ENCODE measurements around the gene S1PR3. TPM values are rescaled to one million over a fixed set of nuclear protein-coding genes. Genes with fewer than 3 reads are reported as not detected.

The S1PR3 gene
- total and polyA plus RNA-seq, 4 donors = 21.2 to 33.2 (median 23.8) TPM

- Histone ChIP-seq H3K4me1 (ENCODE audit: control insufficient read depth, insufficient read depth, low read length) (peaks cover 66% of the 10 kb centered on the region), H3K27me3 (ENCODE audit: control insufficient read depth, insufficient read depth, low read length) (peaks cover 9% of the 10 kb centered on the region), H3K9me3 (ENCODE audit: control insufficient read depth, insufficient read depth, low read length) (no peaks in the 10 kb centered on the region), H3K27ac (ENCODE audit: low read depth, low read length) (peak overlapping the region; percentile 25), H3K4me3 (ENCODE audit: low read depth, low read length) (no peak overlapping the region), H3K36me3 (ENCODE audit: control insufficient read depth, insufficient read depth, low read length) (peaks cover 5% of the 10 kb centered on the region)
- WGBS (ENCODE audit: insufficient coverage) = 87% methylated on average over 13 of the region's 14 CpGs
- DNase-seq (ENCODE audit: low read depth in 4 of 6, low spot score in 6 of 6) = no peak
Measured at GRCh38 chr9:88996046-88996920, 5.0 kb downstream of the S1PR3 start.

GRCh38 chr9:88996921-88997235 is 5.6 kb downstream of the S1PR3 start:
- H3K27me3 ChIP-seq (ENCODE audit: control insufficient read depth, insufficient read depth, low read length) = peaks cover 9% of the 10 kb centered on the region
- WGBS (ENCODE audit: insufficient coverage) = 89% methylated on average over 1 of the region's 4 CpGs
- H3K36me3 ChIP-seq (ENCODE audit: control insufficient read depth, insufficient read depth, low read length) = peaks cover 11% of the 10 kb centered on the region
- peak overlapping the region; percentile 25 for H3K27ac ChIP-seq (ENCODE audit: low read depth, low read length)
- H3K4me1 ChIP-seq (ENCODE audit: control insufficient read depth, insufficient read depth, low read length) = peaks cover 68% of the 10 kb centered on the region
- no peaks in the 10 kb centered on the region for H3K9me3 ChIP-seq (ENCODE audit: control insufficient read depth, insufficient read depth, low read length)
- DNase-seq (ENCODE audit: low read depth in 4 of 6, low spot score in 6 of 6) = peak in 1 of 6 donors; percentile 65
- no peak overlapping the region for H3K4me3 ChIP-seq (ENCODE audit: low read depth, low read length)

GRCh38 chr9:88997646-88998045 is 6.4 kb downstream of the S1PR3 start:
- peaks cover 5% of the 10 kb centered on the region for H3K27me3 ChIP-seq (ENCODE audit: control insufficient read depth, insufficient read depth, low read length)
- 67% methylated on average over 8 of the region's 8 CpGs for WGBS (ENCODE audit: insufficient coverage)
- H3K9me3 ChIP-seq (ENCODE audit: control insufficient read depth, insufficient read depth, low read length) = no peaks in the 10 kb centered on the region
- H3K36me3 ChIP-seq (ENCODE audit: control insufficient read depth, insufficient read depth, low read length) = peaks cover 14% of the 10 kb centered on the region
- peaks cover 66% of the 10 kb centered on the region for H3K4me1 ChIP-seq (ENCODE audit: control insufficient read depth, insufficient read depth, low read length)
- no peak overlapping the region for H3K4me3 ChIP-seq (ENCODE audit: low read depth, low read length)
- DNase-seq (ENCODE audit: low read depth in 4 of 6, low spot score in 6 of 6) = peak in 1 of 6 donors; percentile 38
- no peak overlapping the region for H3K27ac ChIP-seq (ENCODE audit: low read depth, low read length)

DNA sequence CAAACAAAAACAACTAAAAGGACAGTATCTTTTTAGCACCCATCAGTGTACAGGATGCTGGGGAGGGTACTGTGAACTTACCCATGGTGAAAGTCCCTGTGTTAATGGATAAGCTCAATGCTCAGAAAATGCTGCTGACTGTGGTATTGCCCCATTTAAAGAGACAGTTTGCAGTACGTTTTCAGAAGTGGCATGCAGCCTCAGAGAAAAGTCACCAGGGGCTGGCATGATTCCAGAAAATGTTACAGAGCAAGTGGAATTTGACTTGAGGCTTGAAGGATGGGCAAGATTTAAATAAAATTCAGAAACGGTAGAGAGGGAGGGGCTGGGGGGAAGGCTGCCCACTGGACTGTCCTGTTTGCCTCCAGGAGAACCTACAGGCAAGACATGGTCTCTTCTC is 7.2 kb downstream of the S1PR3 start:
- Histone ChIP-seq H3K36me3 (ENCODE audit: control insufficient read depth, insufficient read depth, low read length) (peaks cover 14% of the 10 kb centered on the region), H3K4me1 (ENCODE audit: control insufficient read depth, insufficient read depth, low read length) (peaks cover 66% of the 10 kb centered on the region), H3K4me3 (ENCODE audit: low read depth, low read length) (no peak overlapping the region), H3K27me3 (ENCODE audit: control insufficient read depth, insufficient read depth, low read length) (peaks cover 5% of the 10 kb centered on the region), H3K27ac (ENCODE audit: low read depth, low read length) (peak overlapping the region; percentile 78), H3K9me3 (ENCODE audit: control insufficient read depth, insufficient read depth, low read length) (no peaks in the 10 kb centered on the region)
- WGBS (ENCODE audit: insufficient coverage) = 20% methylated on average over 2 of the region's 2 CpGs
- DNase-seq (ENCODE audit: low read depth in 4 of 6, low spot score in 6 of 6) = peak in 1 of 6 donors; percentile 58

GRCh38 chr9:88998911-88999310 is 7.6 kb downstream of the S1PR3 start:
- Histone ChIP-seq H3K27me3 (ENCODE audit: control insufficient read depth, insufficient read depth, low read length) (peaks cover 2% of the 10 kb centered on the region), H3K36me3 (ENCODE audit: control insufficient read depth, insufficient read depth, low read length) (peaks cover 14% of the 10 kb centered on the region), H3K4me1 (ENCODE audit: control insufficient read depth, insufficient read depth, low read length) (peaks cover 62% of the 10 kb centered on the region), H3K9me3 (ENCODE audit: control insufficient read depth, insufficient read depth, low read length) (no peaks in the 10 kb centered on the region), H3K4me3 (ENCODE audit: low read depth, low read length) (no peak overlapping the region), H3K27ac (ENCODE audit: low read depth, low read length) (peak overlapping the region; percentile 78)
- peak in 2 of 6 donors; percentile 52 to 84 for DNase-seq (ENCODE audit: low read depth in 4 of 6, low spot score in 6 of 6)
- 34% methylated on average over 6 of the region's 9 CpGs for WGBS (ENCODE audit: insufficient coverage)

GRCh38 chr9:89000371-89000781 is 9.1 kb downstream of the S1PR3 start:
- DNase-seq (ENCODE audit: low read depth in 4 of 6, low spot score in 6 of 6) = peak in 2 of 6 donors; percentile 18 to 60
- H3K9me3 ChIP-seq (ENCODE audit: control insufficient read depth, insufficient read depth, low read length) = no peaks in the 10 kb centered on the region
- 45% methylated on average over 9 of the region's 9 CpGs for WGBS (ENCODE audit: insufficient coverage)
- H3K4me3 ChIP-seq (ENCODE audit: low read depth, low read length) = no peak overlapping the region
- no peaks in the 10 kb centered on the region for H3K27me3 ChIP-seq (ENCODE audit: control insufficient read depth, insufficient read depth, low read length)
- peaks cover 14% of the 10 kb centered on the region for H3K36me3 ChIP-seq (ENCODE audit: control insufficient read depth, insufficient read depth, low read length)
- peak overlapping the region; percentile 26 for H3K27ac ChIP-seq (ENCODE audit: low read depth, low read length)
- H3K4me1 ChIP-seq (ENCODE audit: control insufficient read depth, insufficient read depth, low read length) = peaks cover 53% of the 10 kb centered on the region

GRCh38 chr9:89000973-89001916 is 10.0 kb downstream of the S1PR3 start:
- Histone ChIP-seq H3K4me3 (ENCODE audit: low read depth, low read length) (no peak overlapping the region), H3K9me3 (ENCODE audit: control insufficient read depth, insufficient read depth, low read length) (no peaks in the 10 kb centered on the region), H3K27ac (ENCODE audit: low read depth, low read length) (peak overlapping the region; percentile 26), H3K36me3 (ENCODE audit: control insufficient read depth, insufficient read depth, low read length) (peaks cover 14% of the 10 kb centered on the region), H3K4me1 (ENCODE audit: control insufficient read depth, insufficient read depth, low read length) (peaks cover 56% of the 10 kb centered on the region), H3K27me3 (ENCODE audit: control insufficient read depth, insufficient read depth, low read length) (no peaks in the 10 kb centered on the region)
- DNase-seq (ENCODE audit: low read depth in 4 of 6, low spot score in 6 of 6) = peak; percentile 77 to 98 (median 90)
- WGBS (ENCODE audit: insufficient coverage) = 28% methylated on average over 52 of the region's 52 CpGs

DNA sequence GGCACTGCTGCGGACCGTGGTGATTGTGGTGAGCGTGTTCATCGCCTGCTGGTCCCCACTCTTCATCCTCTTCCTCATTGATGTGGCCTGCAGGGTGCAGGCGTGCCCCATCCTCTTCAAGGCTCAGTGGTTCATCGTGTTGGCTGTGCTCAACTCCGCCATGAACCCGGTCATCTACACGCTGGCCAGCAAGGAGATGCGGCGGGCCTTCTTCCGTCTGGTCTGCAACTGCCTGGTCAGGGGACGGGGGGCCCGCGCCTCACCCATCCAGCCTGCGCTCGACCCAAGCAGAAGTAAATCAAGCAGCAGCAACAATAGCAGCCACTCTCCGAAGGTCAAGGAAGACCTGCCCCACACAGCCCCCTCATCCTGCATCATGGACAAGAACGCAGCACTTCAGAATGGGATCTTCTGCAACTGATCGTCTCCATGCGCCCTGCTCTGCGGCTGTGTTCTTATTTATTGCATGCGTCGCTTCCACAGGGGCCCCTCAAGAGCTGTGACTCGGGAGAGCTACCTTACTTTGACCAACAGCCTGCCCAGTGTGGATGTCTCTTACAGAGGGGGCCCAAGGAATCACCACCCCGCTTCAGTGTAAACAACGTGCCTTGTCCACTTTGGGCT is 10.8 kb downstream of the S1PR3 start:
- H3K36me3 ChIP-seq (ENCODE audit: control insufficient read depth, insufficient read depth, low read length) = peaks cover 11% of the 10 kb centered on the region
- DNase-seq (ENCODE audit: low read depth in 4 of 6, low spot score in 6 of 6) = no peak
- no peaks in the 10 kb centered on the region for H3K27me3 ChIP-seq (ENCODE audit: control insufficient read depth, insufficient read depth, low read length)
- H3K4me1 ChIP-seq (ENCODE audit: control insufficient read depth, insufficient read depth, low read length) = peaks cover 51% of the 10 kb centered on the region
- no peaks in the 10 kb centered on the region for H3K9me3 ChIP-seq (ENCODE audit: control insufficient read depth, insufficient read depth, low read length)
- 89% methylated on average over 26 of the region's 27 CpGs for WGBS (ENCODE audit: insufficient coverage)
- no peak overlapping the region for H3K4me3 ChIP-seq (ENCODE audit: low read depth, low read length)
- no peak overlapping the region for H3K27ac ChIP-seq (ENCODE audit: low read depth, low read length)

GRCh38 chr9:89002987-89003386 is 11.7 kb downstream of the S1PR3 start:
- DNase-seq (ENCODE audit: low read depth in 4 of 6, low spot score in 6 of 6) = no peak
- Histone ChIP-seq H3K36me3 (ENCODE audit: control insufficient read depth, insufficient read depth, low read length) (peaks cover 11% of the 10 kb centered on the region), H3K27me3 (ENCODE audit: control insufficient read depth, insufficient read depth, low read length) (no peaks in the 10 kb centered on the region), H3K27ac (ENCODE audit: low read depth, low read length) (no peak overlapping the region), H3K4me3 (ENCODE audit: low read depth, low read length) (no peak overlapping the region), H3K4me1 (ENCODE audit: control insufficient read depth, insufficient read depth, low read length) (peaks cover 42% of the 10 kb centered on the region), H3K9me3 (ENCODE audit: control insufficient read depth, insufficient read depth, low read length) (no peaks in the 10 kb centered on the region)
- WGBS (ENCODE audit: insufficient coverage) = 77% methylated on average over 6 of the region's 6 CpGs

All from spinal cord (tissue), 10 donors.